ENCODE data around the gene HSD11B2.

- TF ChIP-seq, protein P1, sequence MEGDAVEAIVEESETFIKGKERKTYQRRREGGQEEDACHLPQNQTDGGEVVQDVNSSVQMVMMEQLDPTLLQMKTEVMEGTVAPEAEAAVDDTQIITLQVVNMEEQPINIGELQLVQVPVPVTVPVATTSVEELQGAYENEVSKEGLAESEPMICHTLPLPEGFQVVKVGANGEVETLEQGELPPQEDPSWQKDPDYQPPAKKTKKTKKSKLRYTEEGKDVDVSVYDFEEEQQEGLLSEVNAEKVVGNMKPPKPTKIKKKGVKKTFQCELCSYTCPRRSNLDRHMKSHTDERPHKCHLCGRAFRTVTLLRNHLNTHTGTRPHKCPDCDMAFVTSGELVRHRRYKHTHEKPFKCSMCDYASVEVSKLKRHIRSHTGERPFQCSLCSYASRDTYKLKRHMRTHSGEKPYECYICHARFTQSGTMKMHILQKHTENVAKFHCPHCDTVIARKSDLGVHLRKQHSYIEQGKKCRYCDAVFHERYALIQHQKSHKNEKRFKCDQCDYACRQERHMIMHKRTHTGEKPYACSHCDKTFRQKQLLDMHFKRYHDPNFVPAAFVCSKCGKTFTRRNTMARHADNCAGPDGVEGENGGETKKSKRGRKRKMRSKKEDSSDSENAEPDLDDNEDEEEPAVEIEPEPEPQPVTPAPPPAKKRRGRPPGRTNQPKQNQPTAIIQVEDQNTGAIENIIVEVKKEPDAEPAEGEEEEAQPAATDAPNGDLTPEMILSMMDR (IDR thresholded peaks at IDR 0.05 in 8 of 11, conservative IDR thresholded peaks at IDR 0.05 in 3 of 11): no peak
- TF ChIP-seq POLR2A (IDR thresholded peaks at IDR 0.05): no peak
Measured at GRCh38 chr16:67396159-67397035, 34.5 kb upstream of the HSD11B2 start.

All from spleen (tissue), 7 donors.